ENCODE measurements around the gene KIRREL1.
A peak's percentile ranks its signal among the peaks of the same experiment; 100 is the strongest.

The KIRREL1 gene

DNA sequence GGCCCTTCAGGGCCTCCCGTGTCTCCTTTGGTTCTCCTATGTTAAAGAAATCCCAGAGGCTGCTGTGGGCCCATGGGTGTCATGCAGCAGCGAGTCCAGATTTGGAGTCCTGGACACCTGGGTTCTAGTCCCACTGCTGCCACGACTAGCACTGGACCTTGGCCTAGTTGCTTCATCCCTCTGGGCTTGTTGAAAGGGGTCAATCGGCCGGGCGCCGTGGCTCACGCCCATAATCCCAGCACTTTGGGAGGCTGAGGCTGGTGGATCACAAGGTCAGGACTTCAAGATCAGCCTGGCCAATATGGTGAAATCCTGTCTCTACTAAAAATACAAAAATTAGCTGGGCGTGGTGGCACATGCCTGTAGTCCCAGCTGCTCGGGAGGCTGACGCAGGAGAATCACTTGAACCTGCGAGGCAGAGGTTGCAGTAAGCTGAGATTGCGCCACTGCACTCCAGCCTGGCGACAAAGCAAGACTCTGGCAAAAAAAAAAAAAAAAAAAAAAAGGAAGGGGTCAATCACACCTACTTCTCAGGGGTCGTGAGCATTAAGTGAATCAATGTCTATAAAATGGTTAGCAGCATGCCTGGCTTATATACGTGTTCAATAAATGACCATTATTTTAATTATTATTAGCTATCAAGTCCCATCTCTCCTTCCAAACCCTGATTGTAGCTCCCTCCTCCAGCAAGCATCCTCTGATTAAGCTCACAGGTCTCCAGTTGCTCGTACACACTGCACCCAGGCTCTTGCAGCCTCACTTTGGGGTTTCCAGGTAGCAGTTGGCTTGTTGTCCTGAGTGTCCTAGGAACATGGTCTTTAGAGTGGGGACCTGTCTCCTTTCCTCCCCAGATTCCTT lies 43.8 kb downstream of the KIRREL1 start:
- DNase-seq, result no peak

- peak; percentile 88 for DNase-seq
Measured at GRCh38 chr1:158037866-158038359, 44.5 kb downstream of the KIRREL1 start.

DNA sequence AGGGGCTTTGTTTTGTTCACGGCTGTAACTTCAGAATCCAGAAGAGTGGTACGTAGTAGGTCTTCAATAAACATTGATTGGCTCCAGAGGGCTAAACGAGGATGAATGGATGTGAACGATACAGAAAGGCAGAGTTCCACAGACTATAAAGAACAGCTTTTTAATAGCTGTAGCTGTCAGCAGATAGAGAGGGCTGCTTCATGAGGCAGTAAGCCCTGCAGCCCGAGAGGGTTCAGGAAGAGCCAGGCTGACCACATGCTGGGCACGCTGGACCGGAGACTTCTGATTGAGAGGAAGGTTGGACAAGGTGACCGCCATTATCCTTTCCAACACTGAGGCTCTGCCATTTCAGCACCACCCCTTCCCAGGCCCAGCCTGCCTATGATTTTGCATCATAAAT lies 45.3 kb downstream of the KIRREL1 start:
- no peak for DNase-seq

- no peak for DNase-seq
Measured at GRCh38 chr1:158039380-158039779, 45.9 kb downstream of the KIRREL1 start.

- no peak for DNase-seq
Measured at GRCh38 chr1:158040323-158040722, 46.9 kb downstream of the KIRREL1 start.

DNA sequence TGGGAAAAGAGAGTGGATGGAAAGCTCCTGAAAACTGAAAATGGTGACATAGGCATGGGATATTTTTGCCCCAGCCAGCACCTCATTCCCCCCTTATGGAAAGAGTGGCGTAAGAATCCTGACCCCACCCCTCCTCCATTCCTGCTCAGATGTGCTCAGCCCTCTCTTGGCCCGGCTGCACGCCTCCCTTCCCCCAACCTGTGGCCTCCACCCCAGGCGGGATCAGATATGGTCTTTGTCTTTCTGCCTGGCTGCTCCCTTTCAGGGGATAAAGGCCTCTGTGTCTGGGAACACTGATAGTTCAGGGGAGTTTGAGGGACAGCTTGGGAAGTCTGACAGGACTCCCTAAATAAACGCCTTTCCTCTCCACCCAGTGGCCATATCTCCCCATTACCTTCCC lies 49.8 kb downstream of the KIRREL1 start:
- peak; percentile 95 for DNase-seq

GRCh38 chr1:158045639-158046038 lies 52.2 kb downstream of the KIRREL1 start:
- DNase-seq, result peak; percentile 49

DNA sequence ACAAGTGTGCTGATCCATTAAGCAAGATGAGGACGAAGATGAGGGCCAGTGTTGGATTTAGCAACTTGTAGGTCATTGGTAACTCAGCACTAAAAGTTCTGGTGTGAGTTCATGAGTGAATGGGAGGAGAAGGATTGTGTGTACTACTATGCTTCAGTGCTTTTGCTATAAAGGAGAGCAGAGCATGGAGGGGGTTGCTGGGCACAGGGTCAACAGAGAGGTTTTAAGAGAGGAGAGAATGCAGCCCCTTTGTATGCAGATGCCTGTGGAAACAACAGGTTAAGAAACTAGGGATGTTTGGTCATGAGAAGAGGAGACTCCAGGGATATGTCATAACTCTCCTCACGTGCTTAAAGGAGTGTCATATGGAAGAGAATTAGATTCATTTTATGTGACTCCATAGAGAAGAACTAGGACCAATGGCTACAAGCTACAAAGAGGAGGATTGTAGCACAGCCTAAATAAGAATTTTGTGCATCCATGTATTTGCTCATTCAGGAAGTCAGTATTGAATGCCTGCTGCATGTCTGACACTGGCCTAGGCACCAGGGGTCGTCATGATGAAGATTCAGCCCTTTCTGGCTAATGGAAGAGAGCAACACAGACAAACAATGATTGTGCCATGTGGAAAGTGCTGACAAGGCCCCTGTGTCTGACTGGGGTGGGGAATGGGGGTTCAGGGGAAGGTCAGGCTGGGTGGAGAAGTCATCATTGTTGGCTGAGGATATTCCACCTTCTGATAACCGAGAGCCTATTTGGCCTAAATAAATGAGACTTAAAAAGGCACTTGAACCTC lies 53.5 kb downstream of the KIRREL1 start:
- no peak for DNase-seq

GRCh38 chr1:158048371-158049067 lies 55.1 kb downstream of the KIRREL1 start:
- no peak for DNase-seq

DNA sequence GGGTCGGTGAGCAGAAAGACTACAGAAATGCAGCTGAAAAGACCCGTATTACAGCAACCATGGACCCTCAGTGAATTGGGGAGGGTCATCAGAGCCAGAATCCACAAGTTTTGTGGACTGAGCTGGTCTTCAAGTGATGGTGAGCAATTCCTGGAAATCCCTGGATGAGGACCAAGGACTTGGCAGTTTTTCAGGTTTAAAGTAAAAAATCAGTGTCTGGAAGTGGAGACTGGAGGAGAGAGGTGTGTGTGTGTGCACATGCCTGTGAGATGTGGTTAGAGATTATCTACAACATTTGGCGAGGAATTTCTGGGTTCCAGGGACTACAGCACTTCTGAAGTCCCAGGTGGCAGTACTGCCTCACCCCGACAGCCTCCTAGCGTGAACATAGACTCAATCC lies 56.4 kb downstream of the KIRREL1 start:
- DNase-seq, result no peak

GRCh38 chr1:158053276-158053675 lies 59.8 kb downstream of the KIRREL1 start:
- DNase-seq, result no peak

DNA sequence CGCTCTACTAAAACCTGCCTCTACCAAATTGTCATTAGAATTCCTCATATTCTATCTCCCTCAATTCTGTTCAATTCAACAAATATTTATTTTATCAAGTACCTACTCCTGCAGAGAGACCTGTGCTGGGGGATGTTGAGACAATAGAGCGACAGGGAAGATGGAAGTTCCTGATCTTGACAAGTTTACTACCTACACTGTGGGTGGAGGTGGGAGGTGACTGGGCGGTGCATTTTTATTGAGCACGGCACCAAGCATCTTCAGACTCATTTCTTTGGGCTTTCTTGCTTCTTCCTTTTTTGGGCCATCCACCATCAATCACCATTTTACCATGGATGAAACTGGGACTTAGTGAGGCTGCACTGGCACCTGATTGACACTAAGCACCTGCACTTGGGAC lies 61.3 kb downstream of the KIRREL1 start:
- no peak for DNase-seq

- no peak for DNase-seq
Measured at GRCh38 chr1:158055854-158056253, 62.4 kb downstream of the KIRREL1 start.

DNA sequence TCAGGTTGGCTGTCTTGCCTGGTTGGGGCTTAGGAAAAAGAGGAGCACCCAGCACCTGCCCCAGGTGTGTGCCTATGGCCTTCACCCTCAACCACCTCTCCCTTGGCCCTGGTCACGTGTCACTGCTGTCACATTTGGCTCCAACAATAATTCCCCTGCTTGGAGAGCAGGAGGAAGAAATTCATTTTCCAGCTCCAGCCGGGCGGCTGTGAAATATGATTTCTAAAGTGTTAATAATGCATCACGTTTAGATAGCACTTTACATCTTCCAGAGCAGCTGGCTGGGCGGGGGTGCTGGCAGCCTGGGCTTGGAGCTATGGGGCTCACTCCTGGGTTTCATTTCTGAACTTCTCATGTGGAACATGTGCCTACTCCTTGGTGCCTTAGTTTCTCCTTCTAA lies 63.1 kb downstream of the KIRREL1 start:
- DNase-seq, result no peak

DNA sequence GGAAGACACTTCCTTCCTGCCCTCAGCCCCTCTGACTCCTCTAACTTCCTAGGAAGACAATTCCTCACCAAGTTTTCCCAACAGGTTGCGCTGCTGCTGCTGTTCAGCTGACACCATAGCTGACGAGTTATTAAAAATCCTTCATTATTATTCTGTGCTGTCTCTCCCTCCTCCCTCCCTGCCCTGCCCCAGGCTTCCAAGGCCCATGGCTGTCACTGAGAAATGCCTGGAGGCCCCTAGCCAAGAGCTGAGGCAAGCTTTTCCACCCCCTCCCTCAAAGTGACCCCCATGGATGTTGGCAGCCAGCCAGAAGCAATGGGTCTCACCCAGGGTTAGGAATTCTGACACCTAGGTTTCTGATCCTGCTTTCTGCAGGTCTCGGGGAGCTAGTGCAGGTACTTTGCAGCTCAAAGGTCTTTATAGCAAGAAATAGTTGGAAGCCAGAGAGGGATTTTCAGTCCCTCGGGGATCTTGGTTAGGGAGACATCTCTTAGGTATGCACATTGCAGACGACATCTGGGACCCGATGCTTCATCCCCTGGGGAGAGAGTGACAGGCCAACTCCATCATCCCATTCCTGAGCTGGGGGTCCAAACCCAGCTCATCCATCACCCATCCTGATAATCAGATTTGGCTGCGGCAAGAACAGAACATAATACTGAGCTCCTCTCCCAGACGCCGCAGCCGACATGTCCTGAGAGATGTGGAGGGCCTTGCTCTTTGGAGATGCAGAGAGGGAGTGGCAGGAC lies 65.0 kb downstream of the KIRREL1 start:
- DNase-seq, result no peak

- DNase-seq, result peak; percentile 77
Measured at GRCh38 chr1:158059984-158060383, 66.5 kb downstream of the KIRREL1 start.

GRCh38 chr1:158062174-158062573 lies 68.7 kb downstream of the KIRREL1 start:
- DNase-seq, result no peak

DNA sequence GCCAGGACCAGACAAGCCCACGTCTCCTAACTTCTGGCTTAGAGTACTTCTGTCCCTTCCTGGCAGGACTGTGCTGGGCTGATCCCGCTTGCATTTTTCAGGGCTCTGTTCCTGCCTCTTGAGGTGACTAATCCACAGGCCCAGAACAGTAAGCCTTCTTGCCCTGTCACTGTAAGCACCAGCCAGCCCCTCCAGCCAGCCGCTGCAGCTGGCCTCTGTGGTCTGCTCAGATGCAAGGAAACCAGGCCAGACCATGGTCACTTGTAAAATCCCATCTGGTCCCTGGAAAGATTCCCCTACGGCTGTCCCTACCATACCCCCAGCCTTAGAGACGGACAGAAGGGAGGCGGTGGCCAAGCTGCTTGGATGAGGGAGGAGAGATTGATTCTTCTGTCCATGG lies 74.2 kb downstream of the KIRREL1 start:
- peak; percentile 57 for DNase-seq

- DNase-seq, result peak; percentile 51
Measured at GRCh38 chr1:158068918-158069317, 75.5 kb downstream of the KIRREL1 start.

DNA sequence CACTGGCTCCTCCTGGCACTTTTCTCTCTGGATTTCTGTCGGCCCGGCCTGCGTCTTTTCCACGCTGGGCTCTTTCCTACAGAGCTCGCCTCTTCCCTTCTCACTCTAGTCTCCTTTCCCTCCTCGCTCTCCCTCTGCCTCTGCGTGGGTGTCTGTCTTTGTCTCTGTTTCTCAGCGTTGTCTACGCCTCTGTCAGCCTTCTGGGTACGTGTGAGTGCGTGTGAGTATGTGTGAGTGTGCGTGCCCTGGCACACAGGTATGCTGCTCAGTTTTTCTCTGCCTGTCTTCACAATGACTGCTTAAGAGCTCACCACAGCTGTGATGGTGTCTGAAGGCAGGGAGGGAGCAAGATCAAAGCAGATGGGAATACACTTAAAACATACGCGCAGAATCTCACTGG lies 77.7 kb downstream of the KIRREL1 start:
- peak; percentile 55 for DNase-seq

DNA sequence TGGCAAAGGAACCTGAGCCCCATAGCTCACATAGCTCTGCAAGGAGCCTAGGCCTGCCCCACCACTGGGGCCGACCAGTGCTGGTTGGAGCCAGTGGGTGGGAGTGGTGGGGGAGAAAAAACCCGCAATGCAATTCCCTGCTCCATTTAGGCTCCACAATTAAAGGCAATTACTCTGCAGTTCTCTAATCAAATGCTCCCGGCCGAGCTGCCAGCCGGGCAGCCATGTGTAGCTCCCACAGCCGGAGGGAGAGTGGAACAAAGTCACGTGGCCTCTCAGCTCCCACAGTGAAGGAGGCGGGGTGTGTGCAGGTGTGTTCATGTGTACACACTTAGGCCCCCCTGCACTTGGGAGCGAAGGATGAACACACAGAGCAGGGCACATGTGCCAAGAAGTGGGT lies 81.6 kb downstream of the KIRREL1 start:
- DNase-seq, result peak; percentile 67

- DNase-seq, result no peak
Measured at GRCh38 chr1:158076441-158076840, 83.0 kb downstream of the KIRREL1 start.

All from eye (tissue), 1 donor.